Measurements from ENCODE around the gene AQP1. TPM values are rescaled to one million over a fixed set of nuclear protein-coding genes. Genes with fewer than 3 reads are reported as not detected.

Gene AQP1
- total RNA-seq, 1 experiment from 2014 or later = 1.2 TPM

DNA sequence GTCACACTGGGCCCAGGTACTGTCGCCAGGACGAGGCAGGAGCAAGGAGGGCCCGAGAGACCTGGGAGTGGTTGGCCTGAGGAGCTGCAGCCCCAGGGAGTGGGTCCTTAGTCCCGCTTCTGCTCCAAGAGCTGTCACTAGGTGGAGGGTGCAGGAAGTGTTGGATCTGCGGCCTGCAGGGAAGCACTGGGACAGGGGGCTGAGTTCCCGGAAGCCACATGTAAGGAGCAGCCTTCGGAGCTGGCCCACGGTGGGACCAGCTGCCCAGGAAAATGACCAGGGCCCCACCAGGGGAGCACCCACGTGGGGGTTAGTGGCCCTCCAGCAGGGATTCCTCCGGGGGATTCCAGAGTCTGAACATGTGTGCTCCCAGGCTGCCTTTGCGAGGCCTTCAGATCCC is 9.2 kb upstream of the AQP1 start:
- H3K36me3 ChIP-seq (ENCODE audit: low read depth, low read length) = no peaks in the 10 kb centered on the region
- H3K9ac ChIP-seq (ENCODE audit: low read length) = no peak overlapping the region
- no peaks in the 10 kb centered on the region for H4K20me1 ChIP-seq (ENCODE audit: low read length)
- H3K9me3 ChIP-seq (ENCODE audit: low read length) = no peaks in the 10 kb centered on the region
- BruUV-seq (replicated peaks) = no TSS peak
- TF ChIP-seq CTCF (conservative IDR thresholded peaks at IDR 0.05; ENCODE audit: low read depth, low read length) (no peak), EZH2phosphoT487 (IDR thresholded peaks at IDR 0.05; ENCODE audit: borderline replicate concordance, low read length) (no peak)
- no peak overlapping the region for H3K4me3 ChIP-seq (ENCODE audit: low read length)
- DNase-seq (no peak), ATAC-seq (no peak)
- H3K27me3 ChIP-seq (ENCODE audit: low read length) = no peaks in the 10 kb centered on the region
- H2AFZ ChIP-seq (ENCODE audit: low read length) = no peak overlapping the region
- ChIA-PET CTCF (no interaction called here), POLR2A (ENCODE audit: unreplicated experiment) (no interaction called here)
- intact Hi-C loops (cut with micrococcal nuclease) = no loop called here
- no peaks in the 10 kb centered on the region for H3K79me2 ChIP-seq (ENCODE audit: low read length)
- no peaks in the 10 kb centered on the region for H3K9me2 ChIP-seq (replicated peaks; ENCODE audit: low read length)
- no peaks in the 10 kb centered on the region for H3F3A ChIP-seq (ENCODE audit: low read length, unreplicated experiment)
- H3K4me2 ChIP-seq (ENCODE audit: low read length) = no peak overlapping the region
- no peak overlapping the region for H3K27ac ChIP-seq (ENCODE audit: low read length)
- H3K4me1 ChIP-seq (ENCODE audit: insufficient read depth, low read length) = peaks cover 10% of the 10 kb centered on the region

- H3K9ac ChIP-seq (ENCODE audit: low read length) = no peak overlapping the region
- no peaks in the 10 kb centered on the region for H3K36me3 ChIP-seq (ENCODE audit: low read depth, low read length)
- H3K4me1 ChIP-seq (ENCODE audit: insufficient read depth, low read length) = peaks cover 10% of the 10 kb centered on the region
- H4K20me1 ChIP-seq (ENCODE audit: low read length) = no peaks in the 10 kb centered on the region
- no peak for DNase-seq
- H3F3A ChIP-seq (ENCODE audit: low read length, unreplicated experiment) = no peaks in the 10 kb centered on the region
- H3K9me3 ChIP-seq (ENCODE audit: low read length) = no peaks in the 10 kb centered on the region
- H3K4me3 ChIP-seq (ENCODE audit: low read length) = no peak overlapping the region
- no peak for TF ChIP-seq EZH2phosphoT487 (IDR thresholded peaks at IDR 0.05; ENCODE audit: borderline replicate concordance, low read length)
- no peak for TF ChIP-seq CTCF (conservative IDR thresholded peaks at IDR 0.05; ENCODE audit: low read depth, low read length)
- no peak for TF ChIP-seq EZH2 (IDR thresholded peaks at IDR 0.05; ENCODE audit: low read length, unreplicated experiment)
- no TSS peak for BruUV-seq (replicated peaks)
- H3K79me2 ChIP-seq (ENCODE audit: low read length) = no peaks in the 10 kb centered on the region
- POLR2A ChIA-PET (ENCODE audit: unreplicated experiment) = no interaction called here
- no peak overlapping the region for H3K4me2 ChIP-seq (ENCODE audit: low read length)
- H3K9me2 ChIP-seq (replicated peaks; ENCODE audit: low read length) = no peaks in the 10 kb centered on the region
- no peak for ATAC-seq
- H3K27me3 ChIP-seq (ENCODE audit: low read length) = no peaks in the 10 kb centered on the region
- CTCF ChIA-PET = no interaction called here
- intact Hi-C loops (cut with micrococcal nuclease) = no loop called here
- H3K27ac ChIP-seq (ENCODE audit: low read length) = no peak overlapping the region
- no peak overlapping the region for H2AFZ ChIP-seq (ENCODE audit: low read length)
Observed at GRCh38 chr7:30903146-30903545, 8.5 kb upstream of the AQP1 start.

GRCh38 chr7:30904561-30904960 is 7.1 kb upstream of the AQP1 start:
- no peak overlapping the region for H3K4me3 ChIP-seq (ENCODE audit: low read length)
- DNase-seq (no peak), ATAC-seq (no peak)
- no peak overlapping the region for H3K4me2 ChIP-seq (ENCODE audit: low read length)
- BruUV-seq (replicated peaks) = no TSS peak
- H3K36me3 ChIP-seq (ENCODE audit: low read depth, low read length) = no peaks in the 10 kb centered on the region
- no peak for TF ChIP-seq CTCF (conservative IDR thresholded peaks at IDR 0.05; ENCODE audit: low read depth, low read length)
- no peak for TF ChIP-seq EZH2phosphoT487 (IDR thresholded peaks at IDR 0.05; ENCODE audit: borderline replicate concordance, low read length)
- TF ChIP-seq EZH2 (IDR thresholded peaks at IDR 0.05; ENCODE audit: low read length, unreplicated experiment) = no peak
- H3K27ac ChIP-seq (ENCODE audit: low read length) = no peak overlapping the region
- no peaks in the 10 kb centered on the region for H3K9me3 ChIP-seq (ENCODE audit: low read length)
- H3K27me3 ChIP-seq (ENCODE audit: low read length) = no peaks in the 10 kb centered on the region
- H3K9ac ChIP-seq (ENCODE audit: low read length) = no peak overlapping the region
- H3K9me2 ChIP-seq (replicated peaks; ENCODE audit: low read length) = no peaks in the 10 kb centered on the region
- POLR2A ChIA-PET (ENCODE audit: unreplicated experiment) = no interaction called here
- no peak overlapping the region for H2AFZ ChIP-seq (ENCODE audit: low read length)
- CTCF ChIA-PET = no interaction called here
- H3K4me1 ChIP-seq (ENCODE audit: insufficient read depth, low read length) = peaks cover 10% of the 10 kb centered on the region
- no peaks in the 10 kb centered on the region for H3K79me2 ChIP-seq (ENCODE audit: low read length)
- intact Hi-C loops (cut with micrococcal nuclease) = no loop called here
- H4K20me1 ChIP-seq (ENCODE audit: low read length) = no peaks in the 10 kb centered on the region
- no peaks in the 10 kb centered on the region for H3F3A ChIP-seq (ENCODE audit: low read length, unreplicated experiment)

Measured in PC-3 (cell line).